Measurements from ENCODE around the gene HNRNPUL2. TPM values are rescaled to one million over a fixed set of nuclear protein-coding genes. Genes with fewer than 3 reads are reported as not detected.
A peak's percentile ranks its signal among the peaks of the same experiment; 100 is the strongest.
"Not testable (repeated sequence)": the region's sequence is repeated elsewhere in the genome, so short reads cannot be mapped to it uniquely, and the experiment has no call there.

Gene HNRNPUL2
- total RNA-seq, 1 experiment from 2014 or later = 62.9 TPM

- Mint-ChIP-seq H3K36me3 (ENCODE audit: insufficient read depth, unreplicated experiment) (peaks cover 62% of the 10 kb centered on the region), H3K27ac (ENCODE audit: unreplicated experiment) (no peak overlapping the region), H3K27me3 (ENCODE audit: insufficient read depth, unreplicated experiment) (no peaks in the 10 kb centered on the region), H3K4me1 (ENCODE audit: low read depth, unreplicated experiment) (no peaks in the 10 kb centered on the region), H3K4me3 (ENCODE audit: unreplicated experiment) (no peak overlapping the region), H3K9me3 (ENCODE audit: unreplicated experiment) (no peaks in the 10 kb centered on the region)
- TF ChIP-seq CTCF (IDR thresholded peaks at IDR 0.05; ENCODE audit: insufficient read depth in 1 of 2, low read depth in 1 of 2, low read length in 1 of 2, severe bottlenecking in 1 of 2, unreplicated experiment in 1 of 2) = no peak
- Histone ChIP-seq H3K36me3 (ENCODE audit: control insufficient read depth, insufficient read depth, low read length) (no peaks in the 10 kb centered on the region), H3K27me3 (replicated peaks; ENCODE audit: control insufficient read depth, insufficient read depth, low read length) (no peaks in the 10 kb centered on the region), H3K4me3 (ENCODE audit: low read depth, low read length) (no peak overlapping the region), H3K4me1 (no peaks in the 10 kb centered on the region), H3K9me3 (no peaks in the 10 kb centered on the region)
- CTCF ChIA-PET = no interaction called here
- intact Hi-C loops (cut with micrococcal nuclease; ENCODE audit: unreplicated experiment) = no loop called here
- no TSS peak for BruUV-seq (replicated peaks)
- DNase-seq = no peak
- POLR2A ChIA-PET = interaction anchor here (0.6 kb wide), 1 partner anchor 45 kb away, joined by 3 read pairs; no protein-coding TSS in a partner anchor
Measured at GRCh38 chr11:62737196-62737595, 9.9 kb upstream of the HNRNPUL2 start.

- DNase-seq = no peak
- Histone ChIP-seq H3K36me3 (ENCODE audit: control insufficient read depth, insufficient read depth, low read length) (no peaks in the 10 kb centered on the region), H3K27me3 (replicated peaks; ENCODE audit: control insufficient read depth, insufficient read depth, low read length) (no peaks in the 10 kb centered on the region), H3K9me3 (no peaks in the 10 kb centered on the region), H3K4me3 (ENCODE audit: low read depth, low read length) (no peak overlapping the region), H3K4me1 (peaks cover 5% of the 10 kb centered on the region)
- intact Hi-C loops (cut with micrococcal nuclease; ENCODE audit: unreplicated experiment) = no loop called here
- Mint-ChIP-seq H3K27ac (ENCODE audit: unreplicated experiment) (no peak overlapping the region), H3K9me3 (ENCODE audit: unreplicated experiment) (no peaks in the 10 kb centered on the region), H3K4me3 (ENCODE audit: unreplicated experiment) (no peak overlapping the region), H3K36me3 (ENCODE audit: insufficient read depth, unreplicated experiment) (peaks cover 62% of the 10 kb centered on the region), H3K4me1 (ENCODE audit: low read depth, unreplicated experiment) (peaks cover 4% of the 10 kb centered on the region), H3K27me3 (ENCODE audit: insufficient read depth, unreplicated experiment) (no peaks in the 10 kb centered on the region)
- BruUV-seq (replicated peaks) = no TSS peak
- no peak for TF ChIP-seq CTCF (IDR thresholded peaks at IDR 0.05; ENCODE audit: insufficient read depth in 1 of 2, low read depth in 1 of 2, low read length in 1 of 2, severe bottlenecking in 1 of 2, unreplicated experiment in 1 of 2)
- CTCF ChIA-PET = interaction anchor here (0.6 kb wide), 1 partner anchor 34 kb away, joined by 3 read pairs; no protein-coding TSS in a partner anchor
- POLR2A ChIA-PET = no interaction called here
Measured at GRCh38 chr11:62732830-62733229, 5.6 kb upstream of the HNRNPUL2 start.

- H3K27ac Mint-ChIP-seq (ENCODE audit: unreplicated experiment); H3K36me3 ChIP-seq (ENCODE audit: control insufficient read depth, insufficient read depth, low read length); DNase-seq; H3K27me3 ChIP-seq (replicated peaks; ENCODE audit: control insufficient read depth, insufficient read depth, low read length); H3K4me3 ChIP-seq (ENCODE audit: low read depth, low read length); H3K9me3 ChIP-seq; intact Hi-C loops (cut with micrococcal nuclease; ENCODE audit: unreplicated experiment); H3K27me3 Mint-ChIP-seq (ENCODE audit: insufficient read depth, unreplicated experiment); BruUV-seq (replicated peaks); H3K4me1 ChIP-seq; H3K9me3 Mint-ChIP-seq (ENCODE audit: unreplicated experiment): not testable (repeated sequence)
- CTCF ChIA-PET = interaction anchor here (0.7 to 1.8 kb wide), 2 partner anchors 56 to 190 kb away, joined by 4 to 6 read pairs; no protein-coding TSS in a partner anchor
- H3K4me3 Mint-ChIP-seq (ENCODE audit: unreplicated experiment) = peak overlapping the region; percentile 99
- H3K36me3 Mint-ChIP-seq (ENCODE audit: insufficient read depth, unreplicated experiment) = peaks cover 72% of the 10 kb centered on the region
- POLR2A ChIA-PET = interaction anchor here (0.7 to 4.8 kb wide), 2 partner anchors 24 to 35 kb away, joined by 4 to 71 read pairs; partner anchors contain the start of gene ZBTB3
- H3K4me1 Mint-ChIP-seq (ENCODE audit: low read depth, unreplicated experiment) = peaks cover 11% of the 10 kb centered on the region
Measured at GRCh38 chr11:62730076-62730475, 2.8 kb upstream of the HNRNPUL2 start.
